Fibroblast of pulmonary artery (primary cell): ENCODE measurements around the gene FKBP3.
A peak's percentile ranks its signal among the peaks of the same experiment; 100 is the strongest.
"Not testable (repeated sequence)": the region's sequence is repeated elsewhere in the genome, so short reads cannot be mapped to it uniquely, and the experiment has no call there.

Experiments used
- DNase-seq: peaks from one replicate; pipeline ENCODE4 v3.0.0-alpha.2; 2010; ENCODE audit warnings: low read depth
- H3K4me3 ChIP-seq: replicated peaks from 2 replicates; pipeline ENCODE4 v1.5.1; 2011; ENCODE audit warnings: low read depth, mild to moderate bottlenecking, control low read depth, low read length, moderate library complexity
- TF ChIP-seq, protein P1 (sequence below): IDR thresholded peaks from 2 replicates; pipeline ENCODE4 v1.5.1; 2011; ENCODE audit warnings: mild to moderate bottlenecking, control low read depth, low read length, inconsistent platforms; ENCODE audit errors: missing control alignments

Gene FKBP3

GRCh38 chr14:45150386-45150890, 16.2 kb upstream of the FKBP3 start:
- TF ChIP-seq, protein P1, sequence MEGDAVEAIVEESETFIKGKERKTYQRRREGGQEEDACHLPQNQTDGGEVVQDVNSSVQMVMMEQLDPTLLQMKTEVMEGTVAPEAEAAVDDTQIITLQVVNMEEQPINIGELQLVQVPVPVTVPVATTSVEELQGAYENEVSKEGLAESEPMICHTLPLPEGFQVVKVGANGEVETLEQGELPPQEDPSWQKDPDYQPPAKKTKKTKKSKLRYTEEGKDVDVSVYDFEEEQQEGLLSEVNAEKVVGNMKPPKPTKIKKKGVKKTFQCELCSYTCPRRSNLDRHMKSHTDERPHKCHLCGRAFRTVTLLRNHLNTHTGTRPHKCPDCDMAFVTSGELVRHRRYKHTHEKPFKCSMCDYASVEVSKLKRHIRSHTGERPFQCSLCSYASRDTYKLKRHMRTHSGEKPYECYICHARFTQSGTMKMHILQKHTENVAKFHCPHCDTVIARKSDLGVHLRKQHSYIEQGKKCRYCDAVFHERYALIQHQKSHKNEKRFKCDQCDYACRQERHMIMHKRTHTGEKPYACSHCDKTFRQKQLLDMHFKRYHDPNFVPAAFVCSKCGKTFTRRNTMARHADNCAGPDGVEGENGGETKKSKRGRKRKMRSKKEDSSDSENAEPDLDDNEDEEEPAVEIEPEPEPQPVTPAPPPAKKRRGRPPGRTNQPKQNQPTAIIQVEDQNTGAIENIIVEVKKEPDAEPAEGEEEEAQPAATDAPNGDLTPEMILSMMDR, result no peak
- no peak overlapping the region for H3K4me3 ChIP-seq
- DNase-seq, result no peak

GRCh38 chr14:45149602-45150001, 15.3 kb upstream of the FKBP3 start:
- TF ChIP-seq, protein P1, result no peak
- DNase-seq, result no peak
- H3K4me3 ChIP-seq, result no peak overlapping the region

DNA sequence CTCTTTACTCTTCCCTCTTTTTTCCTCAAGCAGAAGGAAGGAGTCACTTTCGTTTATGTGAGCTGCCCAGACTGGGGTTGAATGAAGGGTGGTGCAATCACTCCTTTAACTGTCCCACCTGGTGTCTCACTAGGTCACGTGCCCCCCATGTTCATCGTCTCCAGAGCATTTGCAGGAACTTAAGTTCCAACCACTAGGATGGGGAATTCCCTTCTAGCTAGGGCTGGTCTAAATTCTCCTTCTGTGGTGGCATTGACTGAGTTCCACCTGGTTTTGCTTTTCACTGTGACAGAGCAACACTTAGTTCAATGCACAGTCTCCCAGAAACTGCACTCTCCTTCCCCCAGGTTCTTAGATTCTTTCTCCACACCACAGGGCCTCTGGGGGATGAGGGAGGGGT, 10.9 kb upstream of the FKBP3 start:
- TF ChIP-seq, protein P1, result no peak
- no peak for DNase-seq
- no peak overlapping the region for H3K4me3 ChIP-seq

DNA sequence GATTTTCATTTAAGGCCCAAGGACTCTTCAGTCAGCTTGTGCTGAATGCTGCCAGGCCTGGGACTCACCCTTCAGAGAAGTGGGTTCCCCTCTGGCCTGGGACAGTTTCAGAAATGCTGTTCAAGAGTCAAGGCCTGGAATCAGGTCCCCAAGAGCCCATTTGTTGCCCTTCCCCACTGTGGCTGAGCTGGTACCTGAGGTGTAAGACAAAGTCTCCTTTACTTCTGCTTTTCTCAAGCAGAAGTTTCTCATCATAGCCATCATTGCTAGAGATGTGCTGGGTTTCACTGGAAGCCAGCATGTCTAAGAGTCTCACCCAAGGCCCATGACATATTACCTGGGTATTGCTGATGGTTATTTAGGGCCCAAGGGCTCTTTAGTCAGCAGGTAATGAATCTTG, 10.4 kb upstream of the FKBP3 start:
- no peak overlapping the region for H3K4me3 ChIP-seq
- no peak for DNase-seq
- TF ChIP-seq, protein P1, result no peak

DNA sequence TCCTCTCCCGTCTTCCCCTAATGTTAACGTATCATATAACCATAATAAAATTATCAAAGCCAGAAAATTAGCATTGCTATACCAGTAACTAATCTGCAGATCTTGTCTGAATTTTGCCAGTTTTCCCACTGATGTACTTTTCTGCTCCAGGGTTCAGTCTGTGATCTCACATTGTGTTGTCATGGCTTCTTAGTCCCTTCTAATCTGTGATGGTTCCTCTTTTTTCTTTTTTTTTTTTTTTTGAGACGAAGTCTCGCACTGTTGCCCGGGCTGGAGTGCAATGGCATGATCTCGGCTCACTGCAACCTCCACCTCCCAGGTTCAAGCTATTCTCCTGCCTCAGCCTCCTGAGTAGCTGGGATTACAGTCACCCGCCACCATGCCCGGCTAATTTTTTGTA, 7.8 kb upstream of the FKBP3 start:
- not testable (repeated sequence) for DNase-seq, H3K4me3 ChIP-seq

DNA sequence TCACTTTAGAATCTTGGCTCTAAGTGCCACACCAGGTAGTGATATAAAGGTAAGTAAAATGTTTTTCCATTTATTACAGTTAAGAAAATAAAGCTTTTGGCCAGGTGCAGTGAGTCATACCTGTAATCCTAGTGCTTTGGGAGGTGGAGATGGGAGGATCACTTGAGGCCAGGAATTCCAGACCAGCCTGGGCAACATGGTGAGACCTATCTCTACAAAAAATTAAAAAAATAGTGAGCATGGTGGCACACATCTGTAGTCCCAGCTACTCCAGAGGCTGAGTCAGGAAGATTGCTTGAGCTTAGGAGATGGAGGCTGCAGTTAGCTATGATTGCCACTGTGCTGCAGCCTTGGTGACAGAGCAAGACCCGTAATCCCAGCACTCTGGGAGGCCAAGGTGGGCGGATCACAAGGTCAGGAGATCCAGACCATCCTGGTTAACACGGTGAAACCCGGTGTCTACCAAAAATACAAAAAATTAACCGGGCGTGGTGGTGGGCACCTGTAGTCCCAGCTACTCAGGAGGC, 6.4 kb upstream of the FKBP3 start:
- H3K4me3 ChIP-seq, result no peak overlapping the region
- TF ChIP-seq, protein P1, result no peak
- DNase-seq, result no peak

DNA sequence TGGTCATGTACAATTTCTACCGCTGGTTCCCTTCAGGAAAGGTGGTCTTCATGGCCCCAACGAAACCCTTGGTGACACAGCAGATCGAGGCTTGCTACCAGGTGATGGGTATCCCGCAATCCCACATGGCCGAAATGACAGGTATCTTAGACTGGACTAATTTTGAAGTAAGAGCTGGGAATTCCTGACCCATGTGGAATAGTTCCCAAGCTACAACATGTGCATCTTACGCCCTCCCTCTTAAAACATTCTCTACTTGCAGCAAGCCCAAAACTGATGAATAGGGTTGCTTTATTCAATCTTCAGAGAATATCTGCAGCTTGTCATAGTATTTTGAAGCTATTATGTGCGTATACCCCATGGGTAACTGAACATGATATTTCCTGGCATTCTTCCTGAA, 2.1 kb upstream of the FKBP3 start:
- peak overlapping the region; percentile 91 for H3K4me3 ChIP-seq
- TF ChIP-seq, protein P1, result no peak
- peak; percentile 15 for DNase-seq
